SK-N-SH treated with all-trans-retinoic acid at 6 μM for 48 hours (cell line): ENCODE data around the gene AGAP1.

Source experiments
- BACH2 ChIP-seq: fragments of 250-450 bp; sonication (Bioruptor Pico); IDR thresholded peaks from 2 replicates; pipeline ENCODE4 v1.9.0; 2021; ENCODE audit warnings: mild to moderate bottlenecking, borderline replicate concordance
- CREB5 ChIP-seq: fragments of 250-450 bp; sonication (Bioruptor Pico); IDR thresholded peaks from 2 replicates; pipeline ENCODE4 v1.5.1; 2020; ENCODE audit warnings: low read depth, mild to moderate bottlenecking, moderate library complexity
- CSDC2 ChIP-seq: fragments of 250-450 bp; sonication (Bioruptor Pico); IDR thresholded peaks from 2 replicates; pipeline ENCODE4 v1.5.0; 2020; ENCODE audit warnings: mild to moderate bottlenecking, moderate library complexity
- GLIS3 ChIP-seq: fragments of 250-450 bp; sonication (Bioruptor Pico); IDR thresholded peaks from 2 replicates; pipeline ENCODE4 v1.5.0; 2020; ENCODE audit warnings: mild to moderate bottlenecking, moderate library complexity
- ISL1 ChIP-seq: fragments of 250-450 bp; sonication (Bioruptor Pico); IDR thresholded peaks from 2 replicates; pipeline ENCODE4 v2.1.2; 2022; ENCODE audit warnings: mild to moderate bottlenecking, moderate library complexity
- PATZ1 ChIP-seq: fragments of 250-450 bp; sonication (Bioruptor Pico); IDR thresholded peaks from 2 replicates; pipeline ENCODE4 v1.8.0; 2020; ENCODE audit warnings: mild to moderate bottlenecking, moderate library complexity, borderline replicate concordance
- POU6F1 ChIP-seq: fragments of 250-450 bp; sonication (Bioruptor Pico); IDR thresholded peaks from 2 replicates; pipeline ENCODE4 v1.8.0; 2021; ENCODE audit warnings: low read depth, mild to moderate bottlenecking, moderate library complexity, borderline replicate concordance
- PPARA ChIP-seq: fragments of 250-450 bp; sonication (Bioruptor Pico); IDR thresholded peaks from 2 replicates; pipeline ENCODE4 v1.5.0; 2020; ENCODE audit warnings: mild to moderate bottlenecking, borderline replicate concordance
- RARB ChIP-seq: fragments of 250-450 bp; sonication (Bioruptor Pico); IDR thresholded peaks from 2 replicates; pipeline ENCODE4 v1.8.0; 2021; ENCODE audit warnings: mild to moderate bottlenecking, moderate library complexity
- TOX ChIP-seq: fragments of 250-450 bp; sonication (Bioruptor Pico); IDR thresholded peaks from 2 replicates; pipeline ENCODE4 v1.8.0; 2021; ENCODE audit warnings: mild to moderate bottlenecking, moderate library complexity, borderline replicate concordance
- TSHZ2 ChIP-seq: fragments of 250-450 bp; sonication (Bioruptor Pico); IDR thresholded peaks from 2 replicates; pipeline ENCODE4 v1.5.0; 2020; ENCODE audit warnings: mild to moderate bottlenecking, moderate library complexity
- ZC3H10 ChIP-seq: fragments of 250-450 bp; sonication (Bioruptor Pico); IDR thresholded peaks from 2 replicates; pipeline ENCODE4 v1.5.1; 2021; ENCODE audit warnings: mild to moderate bottlenecking, moderate library complexity
- ZFP30 ChIP-seq: fragments of 450-650 bp; formaldehyde crosslinking; IDR thresholded peaks from 2 replicates; pipeline ENCODE4 v1.5.0; 2022; ENCODE audit warnings: mild to moderate bottlenecking, moderate library complexity

GRCh38 chr2:235576337-235576910 is 82.6 kb downstream of the AGAP1 start:
- TF ChIP-seq ZC3H10 (CRISPR knock-in tag) (no peak), CREB5 (CRISPR knock-in tag) (no peak), BACH2 (CRISPR knock-in tag) (no peak), PPARA (no peak), CSDC2 (CRISPR knock-in tag) (no peak), POU6F1 (CRISPR knock-in tag) (no peak), ISL1 (CRISPR knock-in tag) (no peak), RARB (no peak), TOX (no peak), ZFP30 (CRISPR knock-in tag) (no peak), PATZ1 (CRISPR knock-in tag) (no peak), TSHZ2 (no peak), GLIS3 (CRISPR knock-in tag) (no peak)
